Measurements from ENCODE around the gene SMG7. TPM values are rescaled to one million over a fixed set of nuclear protein-coding genes. Genes with fewer than 3 reads are reported as not detected.

The SMG7 gene
- total and polyA plus RNA-seq, 2 donors (not counting 3 experiments of a cell fraction or from before 2014, with no cell fraction given) = 25.4 to 47.1 TPM

DNA sequence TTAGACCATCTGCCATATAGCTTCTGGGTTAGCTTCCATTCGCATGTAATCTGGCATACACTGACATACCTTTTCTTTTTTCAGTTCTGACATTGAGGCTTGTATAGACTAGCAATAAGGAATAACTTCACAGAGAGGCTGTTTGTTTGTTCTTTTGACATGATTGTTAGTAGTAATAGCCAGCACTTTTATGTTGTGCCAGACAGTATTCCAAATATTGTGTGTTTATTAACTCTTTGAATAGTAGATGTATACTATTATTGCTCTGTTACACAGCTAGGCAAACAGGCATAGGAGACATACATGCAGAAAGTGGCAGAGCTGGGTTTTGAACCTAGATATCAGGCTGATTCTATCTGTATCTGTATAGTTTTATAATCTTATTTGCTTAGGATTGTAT, 12.6 kb downstream of the SMG7 start:
- H3K4me1 ChIP-seq (ENCODE audit: control insufficient read depth, extremely low read depth, insufficient read depth, low read length) = peaks cover 19% of the 10 kb centered on the region
- no peaks in the 10 kb centered on the region for H3K27me3 ChIP-seq (ENCODE audit: control insufficient read depth in 2 of 2, insufficient read depth in 2 of 2, low read length in 2 of 2)
- H3K36me3 ChIP-seq (ENCODE audit: control insufficient read depth in 2 of 2, extremely low read depth in 1 of 2, insufficient read depth in 2 of 2, low read length in 2 of 2) = no peaks in the 10 kb centered on the region
- DNase-seq (ENCODE audit: low read depth, low spot score) (no peak), FAIRE-seq (no peak)
- BruUV-seq (replicated peaks) = no TSS peak
- dilution Hi-C loops (cut with MboI; ENCODE audit: extremely low pct_ligation_motif_present, low sequenced_read_pairs) = no loop called here
- no peak overlapping the region for H3K4me2 ChIP-seq (ENCODE audit: insufficient read depth, low read length)
- ChIA-PET POLR2A (no interaction called here), CTCF (no interaction called here)
- no peak overlapping the region for H3K9ac ChIP-seq (replicated peaks; ENCODE audit: extremely low read depth, insufficient read depth, low read length)
- peaks cover 94% of the 10 kb centered on the region for H3K79me2 ChIP-seq (ENCODE audit: control insufficient read depth, insufficient read depth, low read length)
- H3K27ac ChIP-seq (ENCODE audit: insufficient read depth, low read depth, low read length) = no peak overlapping the region
- H3K9me1 ChIP-seq (replicated peaks; ENCODE audit: control insufficient read depth, extremely low read depth, insufficient read depth, low read length) = no peaks in the 10 kb centered on the region
- peaks cover 15% of the 10 kb centered on the region for H4K20me1 ChIP-seq (replicated peaks; ENCODE audit: control insufficient read depth, extremely low read depth, insufficient read depth, low read length)
- no peaks in the 10 kb centered on the region for H3K9me3 ChIP-seq (replicated peaks; ENCODE audit: control insufficient read depth, insufficient read depth, low read length)
- no peak overlapping the region for H2AFZ ChIP-seq (ENCODE audit: low read depth, low read length)
- intact Hi-C loops (cut with micrococcal nuclease) = no loop called here
- TF ChIP-seq POLR2AphosphoS5 (IDR thresholded peaks at IDR 0.05; ENCODE audit: insufficient read depth, low read depth, low read length) = no peak
- no peak overlapping the region for H3K4me3 ChIP-seq (replicated peaks in 1 of 3; ENCODE audit: insufficient read depth in 1 of 3, low read depth in 1 of 3, low read length in 3 of 3)

DNA sequence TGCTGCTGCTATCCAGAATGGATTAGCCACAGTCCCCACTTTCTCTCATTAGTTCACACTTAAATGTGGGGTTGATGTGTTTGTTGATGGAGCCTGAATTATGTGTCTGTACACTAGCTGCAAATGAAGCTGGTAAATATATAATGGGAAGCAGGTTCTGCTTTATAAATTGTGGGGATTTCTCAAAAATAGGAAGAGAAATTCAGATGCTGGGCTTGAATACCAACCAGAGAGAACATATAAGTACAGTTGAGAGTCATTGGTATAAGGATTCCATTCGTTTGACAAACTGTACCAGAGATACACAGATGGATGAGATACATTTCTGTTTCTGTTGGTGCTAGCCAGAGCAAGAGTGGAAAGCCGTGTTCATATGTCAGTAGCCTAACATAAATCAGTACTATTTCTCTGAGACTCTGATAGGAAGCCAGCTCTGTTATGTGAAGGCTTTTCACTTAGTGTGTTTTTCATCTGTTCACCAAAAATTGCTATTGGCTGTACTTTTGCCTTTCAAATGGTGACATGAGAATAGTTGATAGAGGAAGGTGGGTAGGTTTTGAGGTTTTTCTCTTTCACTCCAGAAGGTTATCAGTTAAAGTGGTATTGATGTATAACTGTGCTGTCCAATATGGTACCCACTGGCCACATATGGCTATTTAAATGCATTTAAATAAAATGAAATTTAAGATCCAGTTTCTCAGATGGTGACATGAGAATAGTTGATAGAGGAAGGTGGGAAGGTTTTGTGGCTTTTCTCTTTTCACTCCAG, 15.6 kb downstream of the SMG7 start:
- H4K20me1 ChIP-seq (replicated peaks; ENCODE audit: control insufficient read depth, extremely low read depth, insufficient read depth, low read length) = peaks cover 17% of the 10 kb centered on the region

More for the DNA sequence above, 15.6 kb downstream of the SMG7 start:
- Histone ChIP-seq H3K27ac (ENCODE audit: insufficient read depth, low read depth, low read length) (no peak overlapping the region), H3K4me2 (ENCODE audit: insufficient read depth, low read length) (no peak overlapping the region), H3K4me1 (ENCODE audit: control insufficient read depth, extremely low read depth, insufficient read depth, low read length) (no peaks in the 10 kb centered on the region), H3K4me3 (replicated peaks in 1 of 3; ENCODE audit: insufficient read depth in 1 of 3, low read depth in 1 of 3, low read length in 3 of 3) (no peak overlapping the region), H3K9me3 (replicated peaks; ENCODE audit: control insufficient read depth, insufficient read depth, low read length) (no peaks in the 10 kb centered on the region), H3K36me3 (ENCODE audit: control insufficient read depth in 2 of 2, extremely low read depth in 1 of 2, insufficient read depth in 2 of 2, low read length in 2 of 2) (no peaks in the 10 kb centered on the region), H3K79me2 (ENCODE audit: control insufficient read depth, insufficient read depth, low read length) (peaks cover 91% of the 10 kb centered on the region), H3K9ac (replicated peaks; ENCODE audit: extremely low read depth, insufficient read depth, low read length) (no peak overlapping the region), H2AFZ (ENCODE audit: low read depth, low read length) (no peak overlapping the region), H3K9me1 (replicated peaks; ENCODE audit: control insufficient read depth, extremely low read depth, insufficient read depth, low read length) (no peaks in the 10 kb centered on the region), H3K27me3 (ENCODE audit: control insufficient read depth in 2 of 2, insufficient read depth in 2 of 2, low read length in 2 of 2) (no peaks in the 10 kb centered on the region)
- TF ChIP-seq, protein P1, sequence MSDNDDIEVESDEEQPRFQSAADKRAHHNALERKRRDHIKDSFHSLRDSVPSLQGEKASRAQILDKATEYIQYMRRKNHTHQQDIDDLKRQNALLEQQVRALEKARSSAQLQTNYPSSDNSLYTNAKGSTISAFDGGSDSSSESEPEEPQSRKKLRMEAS (IDR thresholded peaks at IDR 0.05; ENCODE audit: insufficient read depth, insufficient read length) = no peak
- TF ChIP-seq MYC (IDR thresholded peaks at IDR 0.05; ENCODE audit: low read depth, low read length) (no peak), JUN (IDR thresholded peaks at IDR 0.05; ENCODE audit: borderline replicate concordance, insufficient read depth, insufficient read length, low read depth) (no peak), POLR2A (IDR thresholded peaks at IDR 0.05; ENCODE audit: low read depth, low read length) (no peak), EZH2 (IDR thresholded peaks at IDR 0.05; ENCODE audit: borderline replicate concordance, low read depth, low read length, severe bottlenecking) (no peak)
- TF ChIP-seq, protein P2, sequence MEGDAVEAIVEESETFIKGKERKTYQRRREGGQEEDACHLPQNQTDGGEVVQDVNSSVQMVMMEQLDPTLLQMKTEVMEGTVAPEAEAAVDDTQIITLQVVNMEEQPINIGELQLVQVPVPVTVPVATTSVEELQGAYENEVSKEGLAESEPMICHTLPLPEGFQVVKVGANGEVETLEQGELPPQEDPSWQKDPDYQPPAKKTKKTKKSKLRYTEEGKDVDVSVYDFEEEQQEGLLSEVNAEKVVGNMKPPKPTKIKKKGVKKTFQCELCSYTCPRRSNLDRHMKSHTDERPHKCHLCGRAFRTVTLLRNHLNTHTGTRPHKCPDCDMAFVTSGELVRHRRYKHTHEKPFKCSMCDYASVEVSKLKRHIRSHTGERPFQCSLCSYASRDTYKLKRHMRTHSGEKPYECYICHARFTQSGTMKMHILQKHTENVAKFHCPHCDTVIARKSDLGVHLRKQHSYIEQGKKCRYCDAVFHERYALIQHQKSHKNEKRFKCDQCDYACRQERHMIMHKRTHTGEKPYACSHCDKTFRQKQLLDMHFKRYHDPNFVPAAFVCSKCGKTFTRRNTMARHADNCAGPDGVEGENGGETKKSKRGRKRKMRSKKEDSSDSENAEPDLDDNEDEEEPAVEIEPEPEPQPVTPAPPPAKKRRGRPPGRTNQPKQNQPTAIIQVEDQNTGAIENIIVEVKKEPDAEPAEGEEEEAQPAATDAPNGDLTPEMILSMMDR (IDR thresholded peaks at IDR 0.05; ENCODE audit: extremely low read depth in 1 of 2, insufficient read depth in 1 of 2, low read depth in 1 of 2, low read length in 2 of 2) = no peak
- BruUV-seq (replicated peaks) = no TSS peak
- no peak for DNase-seq (ENCODE audit: low read depth, low spot score)
- dilution Hi-C loops (cut with MboI; ENCODE audit: extremely low pct_ligation_motif_present, low sequenced_read_pairs) = no loop called here
- intact Hi-C loops (cut with micrococcal nuclease) = no loop called here
- POLR2A ChIA-PET = no interaction called here
- no peak for FAIRE-seq
- CTCF ChIA-PET = no interaction called here
